CD8-positive, alpha-beta memory T cell (primary cell): ENCODE measurements around the gene ACSL1. TPM values are rescaled to one million over a fixed set of nuclear protein-coding genes. Genes with fewer than 3 reads are reported as not detected.

Experiments used
- CTCF ChIA-PET: fragments of 350-600 bp; sonication (Branson Sonifier 250); formaldehyde crosslinking; loops from one replicate; lab custom pipeline; 2021; ENCODE audit warnings: antibody characterized with exemption; lab: Charles Lee
- POLR2A ChIA-PET: fragments of 350-600 bp; sonication (Branson Sonifier 250); formaldehyde crosslinking; loops from one replicate; lab custom pipeline; 2021; ENCODE audit warnings: antibody characterized with exemption; lab: Charles Lee
- DNase-seq, 5 donors: peaks; one replicate each; pipeline versions ENCODE4 v3.0.0 to v3.0.0-alpha.2; 2020 to 2022; ENCODE audit warnings: mixed read lengths in 1 of 5
- H3K27ac ChIP-seq: one replicate; pipeline ENCODE4 v1.7.0; 2013; ENCODE audit warnings: low read depth, mild to moderate bottlenecking, low read length, moderate library complexity
- H3K27me3 ChIP-seq: 2 replicates; pipeline ENCODE4 v1.7.0; 2013; ENCODE audit warnings: low read length, mild to moderate bottlenecking; ENCODE audit not compliant: insufficient read depth, poor library complexity, severe bottlenecking
- H3K36me3 ChIP-seq: 2 replicates; pipeline ENCODE4 v1.7.0; 2013; ENCODE audit warnings: mild to moderate bottlenecking, low read length, moderate library complexity; ENCODE audit not compliant: insufficient read depth
- H3K4me1 ChIP-seq: 2 replicates; pipeline ENCODE4 v1.7.0; 2013; ENCODE audit warnings: mild to moderate bottlenecking, low read length, moderate library complexity; ENCODE audit not compliant: insufficient read depth
- H3K4me3 ChIP-seq: 2 replicates; pipeline ENCODE4 v1.7.0; 2013; ENCODE audit warnings: mild to moderate bottlenecking, low read length
- H3K9me3 ChIP-seq: 2 replicates; pipeline ENCODE4 v1.7.0; 2013; ENCODE audit warnings: mild to moderate bottlenecking, low read length
- H3K27ac Mint-ChIP-seq, 8 donors: one replicate each; pipeline ENCODE4 v1.8.0; 2020 to 2021; ENCODE audit warnings: mixed read lengths in 8 of 8, mild to moderate bottlenecking in 6 of 8, inconsistent platforms in 3 of 8, moderate library complexity in 3 of 8
- H3K27me3 Mint-ChIP-seq, 2 donors: one replicate each; pipeline ENCODE4 v1.8.0; 2020 to 2021; ENCODE audit warnings: mixed read lengths in 2 of 2, mild to moderate bottlenecking in 1 of 2, moderate library complexity in 1 of 2
- H3K36me3 Mint-ChIP-seq, 3 donors: one replicate each; pipeline ENCODE4 v1.8.0; 2020 to 2021; ENCODE audit warnings: mixed read lengths in 3 of 3, inconsistent platforms in 1 of 3, mild to moderate bottlenecking in 1 of 3
- H3K4me1 Mint-ChIP-seq, 3 donors: one replicate each; pipeline ENCODE4 v1.8.0; 2020 to 2021; ENCODE audit warnings: mixed read lengths in 3 of 3, inconsistent platforms in 1 of 3, mild to moderate bottlenecking in 1 of 3
- H3K4me3 Mint-ChIP-seq, 7 donors: one replicate each; pipeline ENCODE4 v1.8.0; 2020 to 2021; ENCODE audit warnings: mixed read lengths in 7 of 7, mild to moderate bottlenecking in 6 of 7, moderate library complexity in 4 of 7, inconsistent platforms in 2 of 7
- H3K9me3 Mint-ChIP-seq, 5 donors: one replicate each; pipeline ENCODE4 v1.8.0; 2020 to 2022; ENCODE audit warnings: mixed read lengths in 5 of 5, mild to moderate bottlenecking in 3 of 5, moderate library complexity in 2 of 5, inconsistent platforms in 1 of 5
- polyA plus RNA-seq: library from polyadenylated mRNA; unstranded; fragments of 300-500 nt; fragmentation: Illumina TruSeq; gene quantifications from one replicate; pipeline ENCODE4 v1.2.3, GENCODE V29; 2021
- total RNA-seq, 2 experiments: library from RNA; stranded (reverse); gene quantifications; one replicate each; pipeline ENCODE4 v1.2.3, GENCODE V29; 2021

The ACSL1 gene, protein sequence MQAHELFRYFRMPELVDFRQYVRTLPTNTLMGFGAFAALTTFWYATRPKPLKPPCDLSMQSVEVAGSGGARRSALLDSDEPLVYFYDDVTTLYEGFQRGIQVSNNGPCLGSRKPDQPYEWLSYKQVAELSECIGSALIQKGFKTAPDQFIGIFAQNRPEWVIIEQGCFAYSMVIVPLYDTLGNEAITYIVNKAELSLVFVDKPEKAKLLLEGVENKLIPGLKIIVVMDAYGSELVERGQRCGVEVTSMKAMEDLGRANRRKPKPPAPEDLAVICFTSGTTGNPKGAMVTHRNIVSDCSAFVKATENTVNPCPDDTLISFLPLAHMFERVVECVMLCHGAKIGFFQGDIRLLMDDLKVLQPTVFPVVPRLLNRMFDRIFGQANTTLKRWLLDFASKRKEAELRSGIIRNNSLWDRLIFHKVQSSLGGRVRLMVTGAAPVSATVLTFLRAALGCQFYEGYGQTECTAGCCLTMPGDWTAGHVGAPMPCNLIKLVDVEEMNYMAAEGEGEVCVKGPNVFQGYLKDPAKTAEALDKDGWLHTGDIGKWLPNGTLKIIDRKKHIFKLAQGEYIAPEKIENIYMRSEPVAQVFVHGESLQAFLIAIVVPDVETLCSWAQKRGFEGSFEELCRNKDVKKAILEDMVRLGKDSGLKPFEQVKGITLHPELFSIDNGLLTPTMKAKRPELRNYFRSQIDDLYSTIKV
- total RNA-seq, result 10 to 100 TPM; 23.5 to 25.4 TPM
- polyA plus RNA-seq, result 7.5 TPM

DNA sequence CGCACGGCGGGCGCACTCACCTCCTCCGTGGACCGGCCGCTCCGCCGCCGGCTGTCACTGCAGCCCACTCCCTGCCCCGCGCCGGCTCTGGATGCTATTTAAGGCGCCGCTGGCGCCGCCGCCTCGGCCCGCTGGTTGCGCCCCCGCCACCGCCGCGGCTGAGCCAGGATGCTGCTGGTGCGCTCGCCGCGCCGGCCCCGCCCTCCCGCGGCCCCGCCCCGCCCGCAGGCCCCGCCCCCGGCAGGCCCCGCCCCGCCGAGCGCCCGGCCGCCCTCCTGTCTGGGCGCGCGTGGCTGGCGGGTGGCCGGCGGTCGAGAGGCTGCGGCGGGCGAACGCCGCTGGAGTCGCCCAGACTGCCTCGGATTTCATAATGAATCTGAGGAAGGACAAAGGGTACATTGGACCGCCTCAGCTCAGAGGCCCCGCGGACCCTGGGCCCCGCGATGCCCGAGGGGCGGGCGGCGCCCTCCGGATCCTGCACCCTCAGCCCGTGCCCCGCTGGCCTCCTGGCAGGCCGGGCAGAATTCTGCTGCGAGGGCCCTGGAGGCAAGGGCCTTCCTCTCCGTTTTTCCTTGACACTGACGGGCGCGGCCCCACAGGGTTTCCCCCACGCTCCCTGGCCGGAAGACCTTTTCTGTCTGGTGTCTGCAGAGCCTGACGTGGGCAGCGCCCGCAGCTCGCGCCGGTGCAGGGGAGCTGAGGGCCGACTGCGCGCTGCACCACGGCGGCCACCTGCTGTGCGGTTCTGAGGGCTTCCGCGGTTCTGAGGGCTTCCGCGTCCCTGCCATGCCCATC lies at the start of gene ACSL1:
Gene ACSL1, minus strand, starts transcription at position 73 of the 795 bp plus-strand sequence. CDS start 22,454 bp downstream, outside the sequence.
- H3K27ac ChIP-seq, result peak within 1 kb of the TSS; percentile 55
- Mint-ChIP-seq H3K4me3 (peak within 1 kb of the TSS; percentile 90 to 93 (median 92)), H3K27ac (peak within 1 kb of the TSS; percentile 90 to 97 (median 94)), H3K36me3 (peaks cover 0 to 6% (median 0%) of the 10 kb centered on the region in 3 donors), H3K4me1 (peaks cover 23 to 40% (median 40%) of the 10 kb centered on the region in 3 donors), H3K27me3 (no peaks in the 10 kb centered on the region), H3K9me3 (no peaks in the 10 kb centered on the region)
- ChIA-PET POLR2A (interaction anchor here (0.5 to 2.5 kb wide), 3 partner anchors 92 to 247 kb away, joined by 3 to 8 read pairs (median 6); partner anchors contain the start of genes CASP3, CENPU and PRIMPOL), CTCF (no interaction called here)
- no peaks in the 10 kb centered on the region for H3K27me3 ChIP-seq
- H3K36me3 ChIP-seq, result no peaks in the 10 kb centered on the region
- no peaks in the 10 kb centered on the region for H3K9me3 ChIP-seq
- peak; percentile 73 to 87 (median 77) for DNase-seq
- peak within 1 kb of the TSS; percentile 68 for H3K4me3 ChIP-seq
- H3K4me1 ChIP-seq, result peaks cover 16% of the 10 kb centered on the region

DNA sequence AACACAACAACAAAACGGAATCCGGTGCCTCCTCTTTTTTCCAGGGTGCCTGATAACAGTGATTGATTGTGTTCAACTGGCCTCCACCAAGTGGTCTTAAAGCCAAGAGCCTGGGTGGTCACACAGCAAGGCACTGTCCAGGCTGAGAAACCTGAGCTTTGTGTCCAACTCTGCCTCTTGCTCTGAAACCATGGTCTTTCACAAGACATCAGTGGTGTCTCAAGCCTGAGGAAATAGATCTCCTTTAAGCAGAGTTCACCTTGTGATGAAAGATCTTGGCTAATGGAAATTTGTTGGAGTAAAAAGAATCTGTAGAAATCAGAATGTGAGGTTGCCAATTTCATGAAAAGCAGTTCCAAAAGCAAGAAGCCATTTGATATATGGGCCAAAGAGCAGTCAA lies 47.3 kb upstream of the ACSL1 start:
- H3K27ac Mint-ChIP-seq, result no peak overlapping the region
- H3K4me3 ChIP-seq, result no peak overlapping the region
- no peaks in the 10 kb centered on the region for H3K4me1 ChIP-seq
- CTCF ChIA-PET, result no interaction called here
- no peak for DNase-seq
- no peaks in the 10 kb centered on the region for H3K36me3 Mint-ChIP-seq
- no peaks in the 10 kb centered on the region for H3K4me1 Mint-ChIP-seq
- H3K27me3 Mint-ChIP-seq, result peaks cover 7 to 22% of the 10 kb centered on the region in 2 donors
- no peaks in the 10 kb centered on the region for H3K9me3 ChIP-seq
- H3K27me3 ChIP-seq, result no peaks in the 10 kb centered on the region
- H3K9me3 Mint-ChIP-seq, result no peaks in the 10 kb centered on the region
- POLR2A ChIA-PET, result no interaction called here
- no peaks in the 10 kb centered on the region for H3K36me3 ChIP-seq
- H3K4me3 Mint-ChIP-seq, result no peak overlapping the region
- H3K27ac ChIP-seq, result no peak overlapping the region

DNA sequence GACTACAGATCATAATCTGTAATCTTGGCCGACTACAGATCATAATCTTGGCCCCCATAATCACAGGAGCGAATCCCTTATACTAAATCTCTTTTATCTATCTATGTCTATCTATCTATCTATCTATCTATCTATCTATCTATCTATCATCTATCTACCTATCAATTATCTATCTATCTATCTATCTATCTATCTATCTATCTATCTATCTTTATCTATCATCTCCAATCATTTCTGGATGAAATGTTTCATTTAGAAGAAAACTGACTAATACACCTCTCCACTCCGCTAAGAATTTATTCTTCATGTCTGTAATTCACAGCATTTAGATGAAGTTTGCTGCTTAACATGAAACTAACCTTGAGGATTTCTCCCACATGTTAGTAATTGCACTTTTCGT lies 45.0 kb upstream of the ACSL1 start:
- Mint-ChIP-seq H3K27ac (no peak overlapping the region), H3K9me3 (no peaks in the 10 kb centered on the region), H3K4me3 (no peak overlapping the region), H3K4me1 (no peaks in the 10 kb centered on the region), H3K27me3 (peaks cover 8 to 31% of the 10 kb centered on the region in 2 donors), H3K36me3 (no peaks in the 10 kb centered on the region)
- no peaks in the 10 kb centered on the region for H3K4me1 ChIP-seq
- no peak overlapping the region for H3K4me3 ChIP-seq
- DNase-seq, result no peak
- H3K27ac ChIP-seq, result no peak overlapping the region
- POLR2A ChIA-PET, result no interaction called here
- H3K9me3 ChIP-seq, result no peaks in the 10 kb centered on the region
- no peaks in the 10 kb centered on the region for H3K36me3 ChIP-seq
- CTCF ChIA-PET, result no interaction called here
- H3K27me3 ChIP-seq, result no peaks in the 10 kb centered on the region

DNA sequence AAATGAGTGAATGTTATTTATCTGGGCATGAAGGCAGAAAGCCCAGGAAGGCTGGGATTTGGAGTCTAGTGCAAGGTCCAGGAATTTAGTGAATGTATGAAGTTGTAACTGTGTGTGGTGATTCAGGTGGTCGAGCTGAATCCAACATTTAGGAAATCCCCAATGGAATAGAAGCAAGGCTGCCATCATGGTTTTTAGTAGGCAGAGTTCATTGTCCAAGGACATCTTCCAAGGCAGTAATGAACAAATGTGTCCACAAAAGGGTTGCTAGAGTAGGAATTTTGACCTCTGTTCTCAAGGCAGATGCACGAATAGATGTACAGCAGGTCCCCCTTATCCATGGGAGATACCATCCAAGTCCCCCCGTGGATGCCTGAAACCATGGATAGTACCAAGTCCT lies 42.9 kb upstream of the ACSL1 start:
- CTCF ChIA-PET, result no interaction called here
- H3K4me1 Mint-ChIP-seq, result no peaks in the 10 kb centered on the region
- DNase-seq, result no peak

DNA sequence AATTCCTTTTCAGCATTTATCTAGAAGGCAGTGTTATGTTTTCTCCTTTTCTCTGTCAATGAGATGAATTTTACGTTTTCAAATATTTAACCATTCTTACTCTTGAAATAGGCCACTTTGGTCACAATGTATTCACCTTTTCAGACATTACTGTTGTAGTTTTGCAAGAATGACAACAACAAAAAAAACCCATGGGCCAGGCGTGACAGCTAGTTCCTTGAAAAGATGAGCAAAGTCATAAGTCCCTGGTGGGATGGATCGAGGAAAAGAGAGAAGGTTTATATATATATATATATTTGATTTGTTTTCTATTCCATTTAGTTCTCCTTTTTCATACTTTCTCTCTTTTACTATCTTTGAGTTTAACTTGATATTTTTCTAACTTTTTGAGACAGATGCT lies 38.1 kb upstream of the ACSL1 start:
- Mint-ChIP-seq H3K4me1 (peaks cover 0 to 2% (median 0%) of the 10 kb centered on the region in 3 donors), H3K36me3 (no peaks in the 10 kb centered on the region), H3K27me3 (peaks cover 4 to 24% of the 10 kb centered on the region in 2 donors), H3K4me3 (no peak overlapping the region), H3K27ac (no peak overlapping the region), H3K9me3 (no peaks in the 10 kb centered on the region)
- Histone ChIP-seq H3K36me3 (no peaks in the 10 kb centered on the region), H3K27me3 (no peaks in the 10 kb centered on the region), H3K4me1 (no peaks in the 10 kb centered on the region), H3K4me3 (no peak overlapping the region), H3K27ac (no peak overlapping the region), H3K9me3 (no peaks in the 10 kb centered on the region)
- no peak for DNase-seq
- ChIA-PET CTCF (no interaction called here), POLR2A (no interaction called here)

More for the DNA sequence above, 42.9 kb upstream of the ACSL1 start:
- H3K27ac Mint-ChIP-seq, result no peak overlapping the region
- H3K27ac ChIP-seq, result no peak overlapping the region
- no peaks in the 10 kb centered on the region for H3K9me3 Mint-ChIP-seq
- H3K4me3 ChIP-seq, result no peak overlapping the region
- H3K36me3 ChIP-seq, result no peaks in the 10 kb centered on the region
- no peaks in the 10 kb centered on the region for H3K27me3 ChIP-seq
- no peaks in the 10 kb centered on the region for H3K36me3 Mint-ChIP-seq
- no peaks in the 10 kb centered on the region for H3K4me1 ChIP-seq
- peaks cover 7 to 29% of the 10 kb centered on the region in 2 donors for H3K27me3 Mint-ChIP-seq
- H3K4me3 Mint-ChIP-seq, result no peak overlapping the region
- POLR2A ChIA-PET, result no interaction called here
- H3K9me3 ChIP-seq, result no peaks in the 10 kb centered on the region

DNA sequence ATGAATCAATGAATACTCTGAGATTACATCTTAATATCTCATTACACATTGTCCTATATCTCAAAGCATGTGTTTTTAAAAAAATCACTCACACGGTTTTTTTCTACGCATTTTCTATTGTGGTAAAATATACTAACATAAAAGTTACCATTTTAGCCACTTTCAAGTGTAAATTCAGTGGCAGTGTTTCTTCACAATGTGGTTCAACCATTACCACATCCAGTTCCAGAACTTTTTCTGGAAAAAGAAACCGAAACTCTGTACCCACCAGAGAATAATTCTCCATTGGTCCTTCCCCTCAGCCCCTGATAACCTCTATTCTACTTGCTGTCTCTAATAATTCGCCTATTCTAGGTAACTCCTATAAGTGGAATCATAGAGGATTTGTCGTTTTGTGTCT lies 35.3 kb upstream of the ACSL1 start:
- H3K36me3 ChIP-seq, result no peaks in the 10 kb centered on the region
- ChIA-PET CTCF (no interaction called here), POLR2A (no interaction called here)
- no peaks in the 10 kb centered on the region for H3K4me1 ChIP-seq
- no peak for DNase-seq
- H3K4me3 ChIP-seq, result no peak overlapping the region
- Mint-ChIP-seq H3K9me3 (no peaks in the 10 kb centered on the region), H3K36me3 (no peaks in the 10 kb centered on the region), H3K27me3 (peaks cover 2 to 26% of the 10 kb centered on the region in 2 donors), H3K4me1 (peaks cover 0 to 2% (median 0%) of the 10 kb centered on the region in 3 donors), H3K27ac (no peak overlapping the region), H3K4me3 (no peak overlapping the region)
- no peaks in the 10 kb centered on the region for H3K9me3 ChIP-seq
- no peaks in the 10 kb centered on the region for H3K27me3 ChIP-seq
- no peak overlapping the region for H3K27ac ChIP-seq

DNA sequence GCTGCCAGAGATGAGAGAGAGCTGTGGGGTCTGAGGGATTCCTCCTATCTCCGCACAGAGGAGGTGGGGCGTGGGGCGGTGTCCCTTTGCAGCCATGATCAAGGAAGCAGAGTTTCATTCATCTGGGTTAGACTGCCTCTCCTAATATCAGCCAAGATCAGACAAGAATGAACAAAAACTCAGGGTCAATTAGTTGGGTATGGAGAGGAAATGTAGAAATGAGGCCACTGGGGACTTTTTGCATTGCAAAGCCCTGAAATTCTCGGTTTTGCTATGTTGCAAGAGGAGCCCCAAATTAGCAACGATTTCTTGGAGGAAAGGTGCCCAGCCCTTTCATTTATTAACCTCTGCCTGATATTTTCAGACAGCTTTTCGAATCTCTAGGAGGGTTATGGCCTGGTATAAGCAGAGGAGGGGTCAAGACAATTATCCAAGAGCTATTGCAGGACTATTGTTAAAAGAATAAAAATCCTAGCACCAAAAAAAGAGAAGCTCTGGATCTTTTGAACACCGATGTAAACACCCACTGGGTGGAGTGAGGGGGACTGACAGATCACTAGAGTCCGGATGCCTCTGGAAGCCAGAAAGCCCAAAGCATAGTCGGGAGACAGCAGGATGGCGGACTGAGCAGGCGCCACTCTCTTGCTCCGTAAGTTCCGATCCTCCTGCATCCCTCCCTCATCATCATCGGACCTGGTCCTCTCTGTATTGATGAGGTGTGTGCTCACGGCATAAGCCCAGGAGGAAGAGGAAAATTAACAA lies 34.4 kb upstream of the ACSL1 start:
- Mint-ChIP-seq H3K4me3 (no peak overlapping the region), H3K4me1 (peaks cover 0 to 2% (median 0%) of the 10 kb centered on the region in 3 donors), H3K9me3 (no peaks in the 10 kb centered on the region), H3K36me3 (no peaks in the 10 kb centered on the region), H3K27me3 (peaks cover 2 to 29% of the 10 kb centered on the region in 2 donors), H3K27ac (no peak overlapping the region)
- POLR2A ChIA-PET, result no interaction called here
- H3K4me1 ChIP-seq, result no peaks in the 10 kb centered on the region
- no peak for DNase-seq
- no peaks in the 10 kb centered on the region for H3K27me3 ChIP-seq
- H3K4me3 ChIP-seq, result no peak overlapping the region
- no peaks in the 10 kb centered on the region for H3K9me3 ChIP-seq
- H3K36me3 ChIP-seq, result no peaks in the 10 kb centered on the region
- CTCF ChIA-PET, result no interaction called here
- H3K27ac ChIP-seq, result no peak overlapping the region
